Stimulated activated naive CD8-positive, alpha-beta T cell treated with anti-CD3 and anti-CD28 coated beads, Interleukin-15, Interleukin-2, amounts not matched to agents 100 U/mL and 50 U/mL, for 24 hours (primary cell): ENCODE measurements around the gene NR2C1.

ENCODE experiments used
- ATAC-seq: fragments of 150-1000 bp; cut with Tn5 transposase; one replicate; pipeline ENCODE4 v1.10.0; 2021
- DNase-seq: peaks from one replicate; pipeline ENCODE4 v3.0.0; 2021

NR2C1 gene

DNA sequence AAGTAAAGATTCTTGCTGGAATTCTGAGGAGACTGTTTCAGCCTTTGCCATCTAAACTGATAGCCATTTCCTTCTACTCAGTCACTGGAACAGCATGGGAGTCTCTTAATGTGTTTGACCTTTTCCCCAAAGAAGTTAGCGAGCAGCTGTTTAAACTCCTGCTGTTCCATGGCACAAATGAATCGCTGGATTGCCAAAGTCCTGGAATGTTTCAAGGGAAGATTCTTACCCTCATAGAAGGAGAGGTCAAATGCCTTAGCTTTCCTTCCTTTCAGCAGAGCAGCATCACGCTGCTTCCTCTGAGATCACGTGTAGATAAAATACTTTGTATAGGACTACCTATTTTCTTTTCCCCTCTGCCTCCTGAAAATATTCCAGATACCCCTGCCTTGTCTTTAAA, 10.5 kb upstream of the NR2C1 start:
- ATAC-seq (no peak), DNase-seq (no peak)

DNA sequence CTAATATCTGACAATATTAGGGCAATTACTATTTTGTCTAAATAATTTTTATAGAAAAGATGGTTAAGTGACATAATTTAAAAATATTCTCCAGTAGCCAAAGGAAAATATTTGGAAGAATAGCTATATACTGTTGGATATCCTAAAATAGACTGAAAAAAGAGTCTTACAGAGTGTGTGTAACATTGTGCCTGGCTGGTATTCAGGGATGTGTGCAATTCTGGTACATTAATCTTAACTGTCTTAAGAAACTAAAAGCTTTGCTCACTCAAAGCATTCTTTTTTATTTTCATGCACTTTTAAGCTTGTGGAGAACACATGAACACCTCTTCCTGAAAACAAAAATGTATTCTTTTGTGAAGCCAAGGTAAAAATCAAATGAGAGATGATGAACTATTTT, 10.1 kb upstream of the NR2C1 start:
- ATAC-seq: no peak
- DNase-seq: no peak

DNA sequence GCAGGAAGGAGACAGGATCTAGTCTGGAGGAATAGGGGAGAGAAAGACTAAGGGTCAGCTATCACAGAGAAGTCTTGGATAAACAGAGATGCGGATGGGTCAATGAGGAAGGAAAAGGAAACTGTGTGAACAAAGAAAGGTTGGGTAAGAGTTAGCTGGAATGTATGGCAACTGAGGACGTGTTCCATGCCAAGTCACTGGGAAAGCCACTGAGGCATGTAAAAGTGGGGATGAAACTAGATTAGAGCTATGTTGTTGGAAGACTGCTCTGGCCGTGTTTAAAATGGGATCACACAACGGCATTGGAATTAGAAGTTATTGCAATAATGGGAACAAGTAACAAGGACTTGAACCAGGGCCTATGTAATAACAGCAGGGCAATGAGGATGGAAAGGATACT, 3.9 kb upstream of the NR2C1 start:
- ATAC-seq: no peak
- DNase-seq: no peak

DNA sequence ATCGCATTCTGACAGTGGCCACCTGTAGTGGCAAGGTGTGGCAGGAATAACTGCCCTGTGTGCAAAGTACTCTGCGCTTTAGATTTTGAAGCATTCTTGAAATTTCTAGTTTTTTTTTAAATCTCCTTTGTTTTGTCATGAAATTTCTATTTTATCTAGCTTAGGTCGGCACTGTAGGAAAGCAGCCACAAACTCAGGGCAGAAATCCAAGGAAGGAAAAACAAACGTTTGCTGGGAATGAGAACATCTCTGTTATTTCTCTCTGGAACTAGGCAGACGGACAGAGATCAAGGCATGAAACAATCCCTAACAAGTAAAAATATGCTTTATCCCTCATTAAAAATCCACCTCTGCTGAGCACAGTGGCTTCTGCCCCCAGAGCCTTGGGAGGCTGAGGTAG, 1.3 kb upstream of the NR2C1 start:
- ATAC-seq: no peak

DNA sequence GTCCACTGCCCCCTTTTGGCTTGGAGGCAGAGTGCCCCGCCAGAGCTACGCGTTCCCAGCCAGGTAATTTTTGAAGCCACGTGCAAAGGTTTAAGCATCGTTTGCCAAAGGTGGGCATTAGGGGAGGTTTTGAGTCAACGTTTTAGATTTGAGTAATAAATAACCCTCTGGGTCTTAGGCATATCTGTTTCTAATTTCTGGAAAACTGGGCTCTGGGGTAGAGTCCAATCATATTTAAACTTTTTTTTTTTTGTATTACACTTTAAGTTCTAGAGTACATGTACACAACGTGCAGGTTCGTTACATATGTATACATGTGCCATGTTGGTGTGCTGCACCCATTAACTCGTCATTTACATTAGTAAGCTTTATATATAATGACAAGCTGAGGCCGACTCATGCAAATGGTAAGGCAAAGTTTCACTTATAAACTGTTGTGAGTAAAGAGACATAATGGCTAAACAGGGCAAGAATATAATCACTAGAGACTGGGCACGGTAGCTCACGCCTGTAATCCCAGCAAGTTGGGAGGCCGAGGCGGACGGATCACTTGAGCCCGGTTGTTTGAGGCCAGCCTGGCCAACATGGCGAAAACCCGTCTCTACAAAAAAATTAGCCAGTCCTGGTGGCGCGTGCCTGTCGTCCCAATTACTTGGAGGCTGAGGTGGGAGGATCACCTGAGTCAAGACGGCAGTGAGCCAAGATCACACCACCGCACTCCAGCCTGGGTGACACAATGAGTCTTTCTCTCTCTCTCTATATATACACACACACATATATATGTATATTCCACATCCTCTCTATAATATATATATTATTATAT, 491 bp upstream of the NR2C1 start:
- no peak for ATAC-seq
- no peak for DNase-seq

More for the DNA sequence above, 1.3 kb upstream of the NR2C1 start:
- no peak for DNase-seq

DNA sequence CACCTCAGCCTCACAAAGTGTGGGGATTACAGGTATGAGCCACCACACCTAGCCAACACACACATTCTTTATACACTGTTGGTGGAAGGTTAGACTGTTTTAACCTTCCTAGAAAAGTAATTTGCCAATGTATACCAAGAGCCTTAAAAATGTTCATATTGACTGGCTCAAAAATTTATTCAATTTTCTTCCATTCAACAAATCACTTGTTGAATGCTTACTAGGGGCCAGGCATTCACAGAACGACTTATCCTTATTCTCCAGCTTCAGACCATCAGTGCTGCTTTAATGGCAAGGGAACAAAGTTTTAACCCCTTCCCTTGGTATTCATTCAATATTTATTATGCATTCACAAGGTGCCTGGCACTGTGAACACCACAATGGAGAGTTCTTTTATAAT, 3.0 kb downstream of the NR2C1 start:
- DNase-seq: no peak
- no peak for ATAC-seq

DNA sequence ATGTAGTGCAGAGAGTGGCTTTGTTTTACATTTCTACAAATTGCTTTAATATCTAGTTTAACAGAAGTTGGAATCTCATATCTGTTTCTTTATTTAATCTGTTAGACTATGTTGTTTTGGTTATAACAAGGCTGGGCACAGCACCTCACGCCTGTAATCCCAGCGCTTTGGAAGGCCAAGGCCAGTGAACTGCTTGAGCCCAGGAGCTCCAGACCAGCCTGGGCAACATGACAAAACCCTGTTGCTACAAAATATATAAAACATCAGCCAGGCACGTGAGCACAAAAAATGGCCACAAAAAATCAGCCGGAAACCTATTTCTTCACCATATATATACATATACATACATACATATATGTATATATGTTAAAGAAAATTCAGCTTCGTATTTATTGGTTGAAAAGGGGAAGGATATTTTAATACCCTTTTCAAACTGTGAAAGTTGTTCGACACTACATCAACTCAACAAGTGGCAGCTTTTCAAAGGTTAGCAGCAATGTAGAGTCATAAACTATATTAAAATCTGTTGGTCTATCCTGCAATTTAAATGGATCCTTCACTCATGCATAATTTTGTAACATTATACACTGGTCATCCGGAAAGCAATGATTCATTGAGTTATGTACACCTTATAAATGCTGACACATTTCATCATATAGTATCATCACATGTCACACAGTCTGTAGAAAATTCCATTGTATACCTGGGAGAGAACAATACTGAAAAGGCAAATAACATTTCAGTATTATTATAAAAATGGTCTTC, 7.1 kb downstream of the NR2C1 start:
- ATAC-seq: no peak
- no peak for DNase-seq

DNA sequence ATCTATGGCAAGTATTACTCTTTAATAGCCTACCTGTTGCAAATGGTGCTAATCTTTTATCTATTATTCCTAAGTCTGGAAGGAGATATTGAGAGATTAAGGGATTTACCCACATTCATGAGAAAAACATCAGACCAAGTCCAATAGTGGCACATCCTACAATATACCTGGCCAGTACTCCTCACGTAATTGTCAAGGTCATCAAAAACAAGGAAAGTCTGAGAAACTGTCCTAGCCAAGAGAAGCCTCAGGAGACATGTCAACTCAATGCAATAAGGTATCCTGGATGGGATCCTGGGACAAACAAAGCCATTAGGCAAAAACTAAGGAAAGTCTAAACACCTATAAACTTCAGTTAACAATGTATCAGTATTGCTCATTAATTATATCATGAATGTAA, 12.5 kb downstream of the NR2C1 start:
- ATAC-seq (no peak), DNase-seq (no peak)

DNA sequence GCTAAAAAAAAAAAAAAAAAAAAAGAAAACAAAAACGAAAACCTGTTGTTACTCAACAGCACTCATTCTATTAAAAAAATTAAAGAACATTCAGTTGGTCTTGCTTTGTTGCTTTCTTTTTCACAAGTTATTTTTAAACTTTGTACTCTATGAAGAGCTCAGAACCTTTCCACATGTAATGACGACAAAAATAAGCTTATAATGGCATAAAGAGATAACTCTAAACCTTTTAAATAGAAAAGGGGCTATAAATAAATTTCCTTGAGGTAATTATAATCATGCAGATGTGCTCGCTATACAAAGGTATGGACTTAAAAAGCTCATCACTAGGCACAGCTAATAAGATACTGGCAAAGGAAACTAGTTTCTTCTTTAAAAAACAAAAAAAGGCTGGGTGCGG, 13.4 kb downstream of the NR2C1 start:
- ATAC-seq (no peak), DNase-seq (no peak)

DNA sequence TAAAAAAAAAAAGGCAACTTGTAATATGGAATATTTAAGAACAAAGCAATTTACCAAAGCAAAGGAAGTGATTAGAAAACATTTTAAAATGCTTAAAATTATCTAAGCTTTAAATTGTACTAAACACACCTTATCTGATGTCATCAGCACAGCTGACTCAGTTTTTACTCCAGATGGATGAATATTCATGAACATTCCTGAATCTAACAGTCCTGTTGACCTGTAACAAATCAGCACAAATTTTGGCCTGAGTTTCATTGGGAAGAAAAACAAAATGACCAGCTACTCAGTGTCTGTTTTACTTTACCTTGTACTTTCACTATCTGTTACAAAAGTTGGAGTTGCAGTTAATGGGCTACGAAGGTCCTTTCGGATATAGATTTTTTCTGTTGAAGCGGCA, 16.0 kb downstream of the NR2C1 start:
- ATAC-seq (no peak), DNase-seq (no peak)

DNA sequence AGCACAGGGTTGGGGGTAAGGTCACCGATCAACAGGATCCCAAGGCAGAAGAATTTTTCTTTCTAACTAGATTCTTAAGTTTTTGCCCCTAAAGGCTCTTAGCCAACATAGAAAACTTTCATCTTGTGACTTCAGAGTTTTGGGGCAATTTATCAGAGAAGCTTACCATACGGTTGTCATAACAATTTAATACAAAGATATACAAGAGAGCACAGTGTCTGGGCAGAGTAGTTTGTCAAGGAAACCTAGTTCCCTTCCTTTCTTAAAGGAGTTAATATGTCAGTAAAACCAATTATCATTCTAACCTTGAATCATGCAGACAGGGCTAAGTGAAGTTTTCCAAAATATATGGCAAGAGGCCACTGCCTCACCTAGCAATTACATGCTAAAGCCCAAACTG, 18.4 kb downstream of the NR2C1 start:
- DNase-seq (no peak), ATAC-seq (no peak)

DNA sequence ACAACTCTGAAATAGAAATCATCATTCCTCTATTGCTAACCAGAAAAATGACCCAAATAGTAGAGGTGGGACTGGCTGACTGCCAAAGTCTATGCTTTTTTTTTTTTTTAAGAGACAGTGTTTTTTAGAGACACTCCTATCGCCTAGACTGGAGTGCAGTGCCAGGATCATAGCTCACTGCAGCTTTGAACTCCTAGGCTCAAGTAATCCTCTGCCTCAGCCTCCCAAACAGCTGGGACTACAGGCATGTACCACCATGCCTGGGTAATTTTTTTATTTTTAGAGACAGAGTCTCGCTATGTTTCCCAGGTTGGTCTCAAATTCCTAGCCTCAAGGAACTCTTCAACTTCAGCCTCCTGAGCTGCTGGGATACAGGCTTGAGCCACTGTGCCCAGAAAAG, 19.2 kb downstream of the NR2C1 start:
- no peak for DNase-seq
- ATAC-seq: no peak

DNA sequence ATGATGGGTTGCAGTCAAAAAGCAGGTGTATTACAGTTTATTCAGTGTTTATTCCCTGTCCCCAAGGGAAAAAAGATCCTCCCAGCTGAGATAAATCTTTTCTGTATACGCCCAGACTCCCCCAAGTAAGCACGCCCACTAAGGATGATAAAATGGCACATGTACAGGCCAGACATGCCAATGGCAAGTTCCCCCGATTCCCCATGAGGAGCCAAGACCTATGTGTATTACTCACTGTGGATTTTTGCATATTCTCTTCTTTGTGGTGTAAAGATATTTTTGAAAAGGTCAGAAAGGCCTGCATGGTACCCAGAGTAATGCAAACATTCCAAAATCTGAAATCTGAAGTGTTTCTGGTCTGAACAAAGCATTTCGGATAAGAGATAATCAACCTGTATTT, 22.2 kb downstream of the NR2C1 start:
- no peak for DNase-seq

DNA sequence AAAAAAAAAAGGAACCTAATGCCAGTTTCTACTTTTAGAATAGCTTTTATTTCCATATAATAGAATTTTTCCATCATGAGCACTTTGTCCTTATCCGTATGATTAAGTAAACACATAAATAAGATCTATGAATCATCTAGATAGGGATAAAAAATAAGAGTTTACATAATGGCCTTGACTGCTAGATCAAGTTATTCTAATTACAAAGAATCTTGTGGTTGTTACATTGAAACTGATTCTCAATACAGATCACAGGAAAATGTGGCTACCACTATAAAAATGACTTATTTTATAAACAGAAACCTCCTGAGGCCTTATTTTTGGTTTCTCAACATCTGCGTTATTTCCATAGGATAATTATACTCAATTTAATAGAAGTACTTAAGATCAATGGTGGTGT, 35.5 kb downstream of the NR2C1 start:
- DNase-seq: no peak
- no peak for ATAC-seq

More for the DNA sequence above, 22.2 kb downstream of the NR2C1 start:
- ATAC-seq: peak; percentile 52

DNA sequence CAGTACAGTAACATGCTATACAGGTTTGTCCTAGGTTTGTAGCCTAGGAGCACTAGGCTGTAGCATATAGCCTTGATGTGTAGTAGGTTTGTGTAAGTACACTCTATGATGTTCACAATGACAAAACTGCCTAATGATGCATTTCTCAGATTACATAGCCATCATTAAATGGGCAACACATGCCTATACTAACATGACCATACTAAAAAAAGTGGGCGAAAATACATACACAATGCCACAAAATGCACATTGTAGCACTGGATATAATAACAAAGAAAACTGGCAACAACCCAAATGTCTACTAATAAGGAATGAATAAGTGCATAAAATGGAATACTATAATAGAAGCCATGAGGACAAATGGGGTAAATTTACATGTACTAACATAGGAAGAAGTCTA, 38.7 kb downstream of the NR2C1 start:
- ATAC-seq (no peak), DNase-seq (no peak)

DNA sequence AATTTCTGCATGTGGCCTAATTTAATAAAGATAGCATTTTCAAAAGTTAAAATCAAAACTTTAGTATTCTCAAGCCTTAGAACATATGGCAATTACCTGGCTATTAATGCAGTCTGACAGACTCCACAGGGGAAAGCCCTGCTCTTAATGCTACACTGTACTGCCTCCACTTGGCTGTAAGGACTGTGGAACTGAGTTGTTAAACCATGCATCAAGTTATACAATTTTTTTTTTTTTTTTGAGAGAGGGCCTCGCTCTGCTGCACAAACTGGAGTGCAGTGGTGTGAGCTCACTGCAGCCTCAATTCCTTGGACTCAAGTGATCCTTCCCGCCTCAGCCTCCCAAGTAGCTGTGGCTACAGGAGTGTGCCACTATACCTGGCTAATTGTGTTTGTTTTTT, 50.9 kb downstream of the NR2C1 start:
- DNase-seq (no peak), ATAC-seq (no peak)

DNA sequence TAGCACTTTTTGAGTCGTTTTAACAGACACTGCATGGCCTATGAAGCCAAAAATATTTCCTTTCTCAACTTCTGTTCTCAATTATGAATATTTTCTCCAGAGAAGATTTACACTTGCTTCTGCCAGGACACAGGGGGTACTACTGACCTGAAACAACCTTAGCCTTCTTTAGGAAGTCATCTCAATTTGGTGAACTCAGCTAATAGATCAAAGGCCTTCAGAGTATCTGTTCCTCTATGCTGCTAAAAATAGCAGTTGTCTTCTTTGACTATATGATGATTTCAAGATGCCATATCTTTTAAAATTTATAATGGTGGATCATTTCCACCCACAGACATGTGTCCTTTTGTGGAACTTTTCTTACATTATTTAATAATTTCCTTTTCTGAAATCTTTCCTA, 55.9 kb downstream of the NR2C1 start:
- DNase-seq (no peak), ATAC-seq (no peak)

DNA sequence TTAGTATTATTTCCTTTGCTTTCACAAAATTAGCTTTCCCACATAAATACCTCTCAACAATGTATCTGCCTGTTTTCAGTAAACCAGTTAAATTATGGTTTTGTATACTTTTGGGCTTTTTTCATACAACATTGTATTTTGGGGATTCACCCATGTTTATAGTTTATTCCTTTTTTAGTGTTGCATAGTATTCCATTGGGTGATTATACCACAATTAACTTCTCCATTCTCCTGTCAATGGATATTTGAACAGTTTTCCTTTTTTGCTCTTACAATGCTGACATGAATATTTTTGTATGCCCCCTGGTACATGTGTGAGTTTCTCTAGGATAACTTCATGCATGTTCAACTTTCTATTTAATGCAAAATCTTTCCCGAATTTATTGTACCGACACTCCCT, 57.3 kb downstream of the NR2C1 start:
- DNase-seq: no peak
- ATAC-seq: no peak

DNA sequence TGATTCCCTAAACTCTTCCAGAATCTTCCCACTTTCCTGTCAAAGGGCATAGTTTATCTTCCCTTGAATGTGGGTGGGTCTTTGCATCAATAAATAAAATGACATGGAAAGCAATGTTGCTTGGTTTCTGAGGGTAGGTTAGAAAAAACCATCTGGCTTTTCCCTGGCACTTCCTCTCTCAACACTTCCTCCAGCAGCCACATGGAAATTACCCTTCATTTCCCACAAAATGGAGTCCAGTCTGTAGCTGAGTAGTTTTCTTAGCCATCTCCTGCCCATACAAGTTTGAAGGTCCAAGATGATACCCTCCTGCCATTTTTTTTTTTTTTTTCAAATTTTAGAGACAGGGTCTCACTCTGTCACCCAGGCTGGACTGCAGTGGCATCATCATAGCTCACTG, 58.9 kb downstream of the NR2C1 start:
- ATAC-seq: no peak
- DNase-seq: no peak

DNA sequence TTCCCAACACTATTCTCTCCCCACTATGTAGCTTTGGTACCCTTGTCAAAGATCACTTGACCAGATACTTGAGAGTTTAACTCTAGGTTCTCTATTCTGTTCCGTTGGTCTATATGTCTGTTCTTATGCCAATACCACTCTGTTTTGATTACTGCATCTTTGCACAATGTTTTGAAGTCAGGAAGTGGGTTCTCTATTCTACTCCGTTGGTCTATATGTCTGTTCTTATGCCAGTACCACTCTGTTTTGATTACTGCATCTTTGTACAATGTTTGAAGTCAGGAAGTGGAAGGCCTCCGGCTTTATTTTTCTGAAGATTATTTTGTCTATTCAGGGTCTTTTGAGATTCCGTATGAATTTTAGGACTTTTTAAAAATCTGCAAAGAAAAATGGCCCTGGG, 67.2 kb downstream of the NR2C1 start:
- no peak for ATAC-seq
- DNase-seq: no peak

DNA sequence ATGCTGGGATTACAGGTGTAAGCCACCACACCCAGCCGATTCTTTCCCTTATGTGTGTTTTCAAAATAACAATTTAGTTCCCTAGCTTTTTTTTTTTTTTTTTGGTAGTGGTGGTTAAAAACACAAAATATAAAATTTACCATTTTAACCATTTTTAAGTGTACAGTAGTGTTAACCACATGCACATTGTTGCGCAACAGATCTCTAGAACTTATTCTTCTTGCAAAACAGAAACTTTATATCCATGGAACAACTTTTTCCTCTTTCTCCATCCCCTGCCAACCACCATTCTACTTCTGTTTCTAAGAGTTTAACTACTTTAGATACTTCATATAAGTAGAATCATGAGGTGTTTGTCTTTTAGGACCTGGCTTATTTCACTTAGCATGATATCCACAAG, 68.8 kb downstream of the NR2C1 start:
- ATAC-seq (no peak), DNase-seq (no peak)

DNA sequence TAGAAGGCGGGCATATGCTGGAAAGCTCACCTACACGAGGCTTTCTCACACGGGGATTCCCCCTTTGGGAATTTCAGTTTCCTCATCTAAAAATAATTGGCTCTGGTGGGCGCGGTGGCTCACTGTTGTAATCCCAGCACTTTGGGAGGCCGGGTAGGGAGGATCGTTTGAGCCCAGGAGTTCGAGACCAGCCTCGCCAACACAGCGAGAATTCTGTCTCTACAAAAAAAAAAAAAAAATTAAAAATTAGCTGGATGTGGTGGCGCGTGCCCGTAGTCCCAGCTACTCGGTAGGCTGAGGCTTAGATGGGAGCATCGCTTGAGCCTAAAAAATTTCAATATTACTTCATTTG, 69.5 kb downstream of the NR2C1 start:
- ATAC-seq: peak; percentile 5

DNA sequence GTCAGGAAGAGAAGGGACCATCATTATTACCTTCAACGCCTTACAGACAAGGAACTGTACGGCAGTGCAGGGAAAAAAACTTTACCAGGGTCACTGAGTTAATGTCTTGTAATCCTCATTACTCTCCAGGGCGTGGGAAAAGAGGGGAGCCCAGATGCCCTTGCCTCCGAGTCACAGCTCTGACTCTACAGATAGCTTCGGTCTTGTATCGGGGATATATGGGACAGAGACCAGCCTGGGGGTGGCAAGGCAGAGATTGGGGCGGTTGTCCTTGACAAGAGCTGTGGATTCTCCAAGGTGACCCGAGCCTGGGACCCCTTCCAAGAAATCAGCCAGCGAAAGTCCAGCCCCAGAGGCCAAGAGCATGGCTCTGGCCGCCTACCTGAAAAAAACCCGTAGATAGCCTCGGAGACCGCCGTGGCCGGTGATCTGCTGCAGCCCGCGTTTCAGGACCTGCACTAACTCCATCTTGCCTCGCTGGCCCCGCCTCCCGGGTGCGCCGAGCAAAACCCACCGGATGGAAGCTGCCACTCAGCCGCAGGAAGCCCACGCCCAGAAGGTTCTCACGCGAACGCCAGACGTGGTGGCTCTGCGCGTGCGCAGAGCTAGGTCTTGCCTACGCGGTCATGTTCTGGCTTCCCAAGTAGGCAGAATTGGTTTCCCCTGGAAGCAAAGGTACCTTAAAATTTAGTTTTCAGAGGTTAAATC, 70.1 kb downstream of the NR2C1 start, which contains the start of gene NDUFA12:
Gene NDUFA12 (minus strand): TSS at position 485 of the 708 bp plus-strand sequence. CDS start 17 bp downstream, at position 468.
- ATAC-seq (peak; percentile 98), DNase-seq (peak; percentile 96)

More for the DNA sequence above, 69.5 kb downstream of the NR2C1 start:
- DNase-seq: no peak
